AG08396 (cell line): ENCODE measurements around the gene ZNF716.
"Not testable (repeated sequence)": the region's sequence is repeated elsewhere in the genome, so short reads cannot be mapped to it uniquely, and the experiment has no call there.

Source experiments
- DNase-seq: peaks from one replicate; pipeline ENCODE4 v3.0.0; 2012; ENCODE audit warnings: low spot score, mixed read lengths

Gene ZNF716

GRCh38 chr7:57426629-57427003 is 23.4 kb upstream of the ZNF716 start:
- no peak for DNase-seq

- DNase-seq, result no peak
These were observed 22.8 kb upstream of the ZNF716 start for GRCh38 chr7:57427146-57427545.

- DNase-seq, result no peak
These were observed 22.4 kb upstream of the ZNF716 start for GRCh38 chr7:57427594-57427993.

- no peak for DNase-seq
These were observed 17.4 kb upstream of the ZNF716 start for GRCh38 chr7:57432583-57432982.

GRCh38 chr7:57437581-57437980 is 12.4 kb upstream of the ZNF716 start:
- no peak for DNase-seq

GRCh38 chr7:57438244-57438643 is 11.7 kb upstream of the ZNF716 start:
- DNase-seq, result no peak

GRCh38 chr7:57443567-57443966 is 6.4 kb upstream of the ZNF716 start:
- DNase-seq, result no peak

- DNase-seq, result not testable (repeated sequence)
These were observed 19.3 kb downstream of the ZNF716 start for GRCh38 chr7:57469186-57469828.

GRCh38 chr7:57480304-57480703 is 30.3 kb downstream of the ZNF716 start:
- DNase-seq, result not testable (repeated sequence)

- not testable (repeated sequence) for DNase-seq
These were observed 35.0 kb downstream of the ZNF716 start for GRCh38 chr7:57485022-57485421.

- DNase-seq, result no peak
These were observed 38.0 kb downstream of the ZNF716 start for GRCh38 chr7:57487957-57488356.

GRCh38 chr7:57495111-57495510 is 45.1 kb downstream of the ZNF716 start:
- not testable (repeated sequence) for DNase-seq

- no peak for DNase-seq
These were observed 46.4 kb downstream of the ZNF716 start for GRCh38 chr7:57496395-57496794.

- DNase-seq, result no peak
These were observed 55.2 kb downstream of the ZNF716 start for GRCh38 chr7:57505176-57505575.
